ENCODE data around the gene CARMIL1.
A peak's percentile ranks its signal among the peaks of the same experiment; 100 is the strongest.

The CARMIL1 gene

GRCh38 chr6:25536781-25537180, 257.6 kb downstream of the CARMIL1 start:
- no peak for ATAC-seq
- no peak for TF ChIP-seq ZC3H10 (CRISPR knock-in tag; IDR thresholded peaks at IDR 0.05)
- no peak for TF ChIP-seq ARNTL (CRISPR knock-in tag; IDR thresholded peaks at IDR 0.05; ENCODE audit: borderline replicate concordance, low read depth)
- TF ChIP-seq GLIS3 (CRISPR knock-in tag; IDR thresholded peaks at IDR 0.05) = no peak
- no peak for TF ChIP-seq ZNF565 (CRISPR knock-in tag; conservative IDR thresholded peaks at IDR 0.05; ENCODE audit: low read depth)
- TF ChIP-seq BACH2 (CRISPR knock-in tag; IDR thresholded peaks at IDR 0.05; ENCODE audit: borderline replicate concordance) = no peak
- no peak for TF ChIP-seq ZNF8 (CRISPR knock-in tag; IDR thresholded peaks at IDR 0.05)
- TF ChIP-seq PPARA (CRISPR knock-in tag; IDR thresholded peaks at IDR 0.05; ENCODE audit: borderline replicate concordance) = no peak
- TF ChIP-seq ZFP30 (CRISPR knock-in tag; IDR thresholded peaks at IDR 0.05) = no peak
- TF ChIP-seq POU6F1 (CRISPR knock-in tag; IDR thresholded peaks at IDR 0.05; ENCODE audit: borderline replicate concordance, low read depth) = no peak

- TF ChIP-seq ARNTL (CRISPR knock-in tag; IDR thresholded peaks at IDR 0.05; ENCODE audit: borderline replicate concordance, low read depth) (no peak), ZFP30 (CRISPR knock-in tag; IDR thresholded peaks at IDR 0.05) (no peak), BACH2 (CRISPR knock-in tag; IDR thresholded peaks at IDR 0.05; ENCODE audit: borderline replicate concordance) (no peak), ZNF8 (CRISPR knock-in tag; IDR thresholded peaks at IDR 0.05) (no peak), ZNF70 (CRISPR knock-in tag; IDR thresholded peaks at IDR 0.05) (no peak), ZFP3 (CRISPR knock-in tag; IDR thresholded peaks at IDR 0.05) (no peak), ZC3H10 (CRISPR knock-in tag; IDR thresholded peaks at IDR 0.05) (no peak), RARB (CRISPR knock-in tag; IDR thresholded peaks at IDR 0.05) (no peak), OSR1 (CRISPR knock-in tag; IDR thresholded peaks at IDR 0.05) (no peak), GLIS3 (CRISPR knock-in tag; IDR thresholded peaks at IDR 0.05) (no peak), TSHZ2 (CRISPR knock-in tag; IDR thresholded peaks at IDR 0.05) (no peak), CSRNP3 (CRISPR knock-in tag; IDR thresholded peaks at IDR 0.05) (no peak), PPARA (CRISPR knock-in tag; IDR thresholded peaks at IDR 0.05; ENCODE audit: borderline replicate concordance) (no peak), POU6F1 (CRISPR knock-in tag; IDR thresholded peaks at IDR 0.05; ENCODE audit: borderline replicate concordance, low read depth) (no peak), ISL1 (CRISPR knock-in tag; IDR thresholded peaks at IDR 0.05) (no peak), PATZ1 (CRISPR knock-in tag; IDR thresholded peaks at IDR 0.05; ENCODE audit: borderline replicate concordance) (no peak)
- no peak for ATAC-seq
Measured at GRCh38 chr6:25537349-25538018, 258.3 kb downstream of the CARMIL1 start.

- ATAC-seq = no peak
- TF ChIP-seq ARNTL (CRISPR knock-in tag; IDR thresholded peaks at IDR 0.05; ENCODE audit: borderline replicate concordance, low read depth) (no peak), PATZ1 (CRISPR knock-in tag; IDR thresholded peaks at IDR 0.05; ENCODE audit: borderline replicate concordance) (no peak), OSR1 (CRISPR knock-in tag; IDR thresholded peaks at IDR 0.05) (no peak), ZFP30 (CRISPR knock-in tag; IDR thresholded peaks at IDR 0.05) (no peak), ZNF8 (CRISPR knock-in tag; IDR thresholded peaks at IDR 0.05) (peak; percentile 95), ZNF565 (CRISPR knock-in tag; conservative IDR thresholded peaks at IDR 0.05; ENCODE audit: low read depth) (no peak), GLIS3 (CRISPR knock-in tag; IDR thresholded peaks at IDR 0.05) (no peak), CREB5 (CRISPR knock-in tag; IDR thresholded peaks at IDR 0.05; ENCODE audit: low read depth) (no peak)
Measured at GRCh38 chr6:25541228-25541627, 262.1 kb downstream of the CARMIL1 start.
